T-helper 1 cell treated with Interleukin-12 subunit alpha and Interleukin-12 subunit beta and Interleukin-4 antibody, amounts not matched to agents 30 ng/mL and 1 ng/mL, for 36 hours (primary cell): ENCODE data around the gene ALKAL2. TPM values are rescaled to one million over a fixed set of nuclear protein-coding genes. Genes with fewer than 3 reads are reported as not detected.
"Not testable (repeated sequence)": the region's sequence is repeated elsewhere in the genome, so short reads cannot be mapped to it uniquely, and the experiment has no call there.

Experiments
- intact Hi-C: fragments of 100-400 bp; cut with micrococcal nuclease; formaldehyde crosslinking; loops from one replicate; pipeline ENCODE4 v1.15.1; 2024
- total RNA-seq: library from RNA; stranded (reverse); gene quantifications from 2 replicates; pipeline ENCODE4 v1.2.3, GENCODE V29; 2022

Gene ALKAL2
- 0.68 and 1.1 TPM in 2 replicates for total RNA-seq

DNA sequence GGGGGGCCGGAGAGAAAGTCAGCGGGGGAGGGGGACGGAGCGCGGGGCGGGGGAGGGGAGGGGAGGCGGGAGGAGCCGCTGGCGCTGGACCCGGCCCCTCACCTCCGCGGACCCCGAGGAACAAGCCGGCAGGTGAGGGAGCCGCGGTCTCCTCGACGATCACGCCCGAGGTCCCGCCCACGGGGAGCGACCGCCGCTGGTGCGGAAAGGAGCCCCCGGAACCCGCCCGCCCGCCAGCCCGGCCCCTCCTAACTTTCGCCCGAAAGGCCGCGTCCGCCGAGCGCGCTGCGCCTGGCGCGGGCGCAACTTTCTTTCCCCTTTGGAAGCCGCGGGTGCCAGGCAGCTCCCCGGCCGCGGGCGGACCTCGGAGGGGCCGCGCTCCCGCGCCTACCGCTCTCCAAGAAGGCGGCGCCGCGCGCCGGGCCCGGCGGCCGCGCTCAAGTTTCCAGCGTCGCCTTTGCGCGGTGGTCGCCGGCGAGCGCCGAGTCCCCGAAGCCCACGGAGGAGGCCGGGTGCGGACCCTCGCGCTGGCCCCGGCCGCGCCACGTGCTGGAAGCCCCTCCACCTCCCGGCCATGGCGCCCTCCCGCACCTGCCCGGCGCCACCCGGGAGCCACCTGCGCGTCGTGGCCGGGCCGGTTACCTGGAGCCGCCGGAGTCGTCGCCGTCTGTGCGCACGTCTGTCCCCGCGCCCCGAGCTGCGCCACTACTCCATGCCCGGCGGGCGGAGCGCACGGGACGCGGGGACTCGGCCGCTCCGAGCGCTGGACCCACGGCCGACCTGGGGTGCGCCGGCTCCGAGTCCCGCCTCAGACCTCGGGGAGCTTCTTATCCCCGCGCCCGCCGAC lies at the start of gene ALKAL2:
Gene ALKAL2, minus strand, starts transcription at position 181 of the 847 bp plus-strand sequence. CDS start 256 bp downstream, outside the sequence.
- intact Hi-C loops = no loop called here

- intact Hi-C loops = not testable (repeated sequence)
Observed at GRCh38 chr2:336949-337348, 49.1 kb upstream of the ALKAL2 start.

GRCh38 chr2:336360-336759 lies 48.5 kb upstream of the ALKAL2 start:
- intact Hi-C loops = no loop called here

GRCh38 chr2:332592-332991 lies 44.7 kb upstream of the ALKAL2 start:
- intact Hi-C loops = no loop called here

GRCh38 chr2:328761-329160 lies 40.9 kb upstream of the ALKAL2 start:
- intact Hi-C loops = no loop called here

DNA sequence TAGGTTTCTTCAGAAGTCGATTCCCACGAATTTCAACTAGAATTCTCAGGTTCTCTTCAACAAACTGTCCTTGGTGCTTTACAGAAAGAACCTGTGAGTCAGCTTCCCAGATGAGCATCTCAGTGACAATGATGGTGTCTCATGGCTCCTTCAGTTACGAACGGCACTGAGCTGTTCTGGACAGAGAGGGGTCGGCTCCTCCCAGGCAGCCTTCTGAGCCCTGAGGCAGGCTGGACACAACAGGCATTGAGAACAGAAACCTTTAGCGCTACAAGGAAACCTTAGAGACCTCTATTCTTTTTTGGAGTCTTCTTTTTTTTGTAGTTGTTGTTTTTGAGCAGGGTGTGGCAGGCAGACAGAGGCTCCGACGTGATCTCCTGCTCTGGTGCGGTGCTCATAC lies 35.1 kb upstream of the ALKAL2 start:
- intact Hi-C loops = no loop called here

DNA sequence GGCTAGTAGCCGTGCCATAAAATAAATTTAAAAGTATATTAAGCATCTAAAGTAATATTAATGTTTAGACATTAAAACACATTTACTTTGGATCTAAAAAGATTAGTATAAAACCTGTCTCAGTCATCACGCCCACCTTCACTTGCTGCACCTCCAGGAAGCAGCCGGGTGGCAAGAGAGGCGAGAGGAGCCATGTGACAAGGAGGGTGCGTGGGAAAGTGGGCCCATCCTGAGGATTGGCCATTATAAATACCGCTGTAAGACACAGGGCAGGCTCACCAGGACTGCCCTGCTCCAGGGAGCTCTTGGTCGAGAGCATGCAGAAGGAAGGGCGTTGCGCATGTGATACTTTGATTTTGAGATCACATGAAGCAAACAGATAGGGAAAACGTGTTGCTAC lies 34.4 kb upstream of the ALKAL2 start:
- intact Hi-C loops = no loop called here

- intact Hi-C loops = no loop called here
Observed at GRCh38 chr2:320561-320960, 32.7 kb upstream of the ALKAL2 start.

DNA sequence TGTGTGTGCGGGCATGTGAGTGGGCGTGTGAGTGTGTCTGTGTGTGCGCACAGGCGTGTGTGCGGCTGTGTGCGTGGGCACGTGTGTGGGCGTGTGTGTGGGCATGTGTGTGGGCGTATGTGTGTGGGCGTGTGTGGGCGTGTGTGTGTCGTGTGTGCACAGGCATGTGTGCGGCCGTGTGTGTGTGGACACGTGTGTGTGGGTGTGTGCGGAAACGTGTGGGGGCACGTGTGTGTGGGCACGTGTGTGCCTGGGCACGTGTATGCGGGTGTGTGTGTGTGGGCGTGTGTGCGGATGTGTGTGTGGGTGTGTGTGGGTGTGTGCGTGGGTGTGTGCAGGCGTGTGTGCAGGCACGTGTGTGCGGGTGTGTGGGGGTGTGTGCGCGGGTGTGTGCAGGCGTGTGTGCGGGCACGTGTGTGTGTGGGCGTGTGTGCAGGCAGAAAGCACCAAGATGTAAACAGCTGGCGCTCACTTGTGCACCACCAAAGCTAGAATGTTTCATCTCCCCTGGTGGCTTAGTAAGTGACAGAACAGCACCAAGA lies 31.2 kb upstream of the ALKAL2 start:
- intact Hi-C loops = no loop called here

DNA sequence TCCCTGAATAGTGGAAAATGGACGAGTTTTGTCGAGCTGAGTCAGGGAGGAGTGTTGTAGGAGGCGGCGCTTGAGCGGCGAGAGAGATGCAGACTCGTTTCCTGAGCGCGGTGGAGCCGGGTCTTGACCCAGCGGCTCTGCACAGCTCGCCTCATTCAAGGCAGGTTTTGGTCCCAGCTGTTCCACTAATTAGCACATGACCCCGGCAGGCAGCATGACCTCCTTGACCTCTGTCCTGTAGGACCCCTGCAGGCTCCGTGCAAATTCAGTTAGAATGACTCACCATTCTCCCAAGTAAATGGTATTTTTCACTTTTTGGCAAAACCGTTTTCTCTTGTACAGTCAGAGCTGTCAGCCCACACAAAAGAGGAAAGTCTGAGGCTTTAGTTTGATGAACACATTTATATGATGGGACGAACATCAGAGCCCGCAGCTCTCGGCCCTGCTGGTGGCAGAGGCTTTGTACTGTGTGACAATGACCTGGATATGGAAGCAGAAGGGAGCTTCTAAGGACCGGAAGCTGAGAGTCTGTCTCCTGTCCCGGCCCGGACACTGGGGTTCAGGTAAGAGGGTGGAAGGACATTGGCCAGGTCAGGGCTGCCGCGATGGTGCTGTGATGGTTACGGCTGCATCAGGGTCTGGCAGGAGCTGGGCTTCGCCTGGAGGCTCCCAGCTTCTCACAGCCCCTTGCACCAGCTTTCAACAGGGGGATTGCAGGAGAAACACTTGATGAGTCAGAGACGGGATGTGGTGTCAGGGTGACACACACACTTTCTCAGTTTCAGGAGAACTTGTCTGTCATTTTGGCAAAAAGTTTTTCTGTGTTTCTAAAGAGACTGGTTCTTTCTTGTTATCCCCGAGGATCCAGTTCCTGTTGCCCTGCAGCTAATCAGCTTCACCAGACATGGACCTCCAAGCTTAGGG lies 29.9 kb upstream of the ALKAL2 start:
- intact Hi-C loops = loop anchor here (1.0 kb wide), 1 partner anchor 76 kb away; no protein-coding TSS in a partner anchor

GRCh38 chr2:316381-316780 lies 28.5 kb upstream of the ALKAL2 start:
- intact Hi-C loops = no loop called here

GRCh38 chr2:315925-316324 lies 28.0 kb upstream of the ALKAL2 start:
- intact Hi-C loops = not testable (repeated sequence)

- intact Hi-C loops = no loop called here
Observed at GRCh38 chr2:314561-315336, 26.9 kb upstream of the ALKAL2 start.

- intact Hi-C loops = no loop called here
Observed at GRCh38 chr2:313991-314390, 26.1 kb upstream of the ALKAL2 start.

- intact Hi-C loops = no loop called here
Observed at GRCh38 chr2:310994-311393, 23.1 kb upstream of the ALKAL2 start.

GRCh38 chr2:309954-310510 lies 22.1 kb upstream of the ALKAL2 start:
- intact Hi-C loops = no loop called here

DNA sequence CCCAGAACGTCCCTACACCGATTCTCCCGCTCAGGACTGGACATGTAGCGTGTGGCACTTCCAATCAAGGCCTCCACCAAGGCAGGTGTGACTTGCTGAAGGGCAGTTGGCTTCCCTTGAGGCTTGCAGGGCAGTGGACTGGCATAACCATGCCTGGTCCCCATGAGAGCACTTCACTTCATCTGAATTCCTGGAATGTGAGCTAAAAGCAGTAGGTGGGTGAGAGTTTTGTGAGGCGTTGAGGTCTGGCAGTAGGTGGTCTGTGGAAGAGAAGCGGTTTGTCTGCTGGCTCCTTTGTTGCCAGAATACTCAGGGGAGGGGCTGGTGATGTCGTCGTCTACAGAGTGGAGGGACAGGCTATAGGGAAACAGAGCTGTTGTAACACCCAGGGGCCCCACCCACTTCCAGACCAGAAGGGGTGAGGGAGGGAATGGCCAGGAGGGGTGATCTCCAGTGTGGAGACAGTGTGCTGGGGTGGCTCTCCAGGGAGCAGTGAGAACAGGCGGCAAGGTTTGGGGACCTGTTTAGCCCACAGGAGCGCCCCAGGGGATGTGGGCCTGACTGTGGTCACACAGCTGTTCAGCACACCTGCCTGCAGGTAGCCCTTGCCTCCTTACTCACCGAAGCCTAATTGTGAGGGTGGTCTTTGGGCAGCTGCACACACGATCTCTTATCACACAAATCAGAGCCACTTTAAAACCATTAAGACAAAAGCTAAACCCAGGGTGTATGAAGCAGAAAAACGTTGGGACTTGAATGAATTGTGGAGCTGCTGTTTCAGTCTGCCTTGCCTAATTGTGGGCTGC lies 21.5 kb upstream of the ALKAL2 start:
- intact Hi-C loops = no loop called here

GRCh38 chr2:305366-305765 lies 17.5 kb upstream of the ALKAL2 start:
- intact Hi-C loops = no loop called here

GRCh38 chr2:296354-296753 lies 8.5 kb upstream of the ALKAL2 start:
- intact Hi-C loops = no loop called here

DNA sequence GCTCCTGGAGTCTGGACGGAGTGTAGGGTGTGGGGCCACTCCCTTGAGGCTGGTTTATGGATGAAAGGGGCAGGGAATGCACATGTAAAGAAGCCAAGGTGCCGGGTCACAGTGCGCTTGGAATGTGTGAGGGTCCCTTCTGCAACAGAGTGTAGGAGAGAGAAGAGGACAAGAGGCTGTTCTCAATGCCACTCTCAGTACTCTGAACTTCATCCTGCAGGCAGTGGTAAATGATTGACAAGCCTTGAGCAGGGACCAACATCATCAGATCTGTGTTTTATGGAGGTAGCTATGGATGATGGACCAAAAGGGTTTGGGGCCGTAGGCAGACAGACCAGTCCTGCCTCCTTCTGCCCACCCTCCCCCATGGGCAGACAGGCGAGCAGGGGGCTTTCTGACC lies 7.2 kb upstream of the ALKAL2 start:
- intact Hi-C loops = no loop called here
